HG02870 (cell line): ENCODE measurements around the gene ZMIZ1.

Experiments used
- ATAC-seq: cut with Tn5 transposase; IDR thresholded peaks from one replicate; pipeline ENCODE4 v1.9.1; 2021; ENCODE audit warnings: mild to moderate bottlenecking, moderate library complexity; ENCODE audit not compliant: unreplicated experiment

The ZMIZ1 gene

DNA sequence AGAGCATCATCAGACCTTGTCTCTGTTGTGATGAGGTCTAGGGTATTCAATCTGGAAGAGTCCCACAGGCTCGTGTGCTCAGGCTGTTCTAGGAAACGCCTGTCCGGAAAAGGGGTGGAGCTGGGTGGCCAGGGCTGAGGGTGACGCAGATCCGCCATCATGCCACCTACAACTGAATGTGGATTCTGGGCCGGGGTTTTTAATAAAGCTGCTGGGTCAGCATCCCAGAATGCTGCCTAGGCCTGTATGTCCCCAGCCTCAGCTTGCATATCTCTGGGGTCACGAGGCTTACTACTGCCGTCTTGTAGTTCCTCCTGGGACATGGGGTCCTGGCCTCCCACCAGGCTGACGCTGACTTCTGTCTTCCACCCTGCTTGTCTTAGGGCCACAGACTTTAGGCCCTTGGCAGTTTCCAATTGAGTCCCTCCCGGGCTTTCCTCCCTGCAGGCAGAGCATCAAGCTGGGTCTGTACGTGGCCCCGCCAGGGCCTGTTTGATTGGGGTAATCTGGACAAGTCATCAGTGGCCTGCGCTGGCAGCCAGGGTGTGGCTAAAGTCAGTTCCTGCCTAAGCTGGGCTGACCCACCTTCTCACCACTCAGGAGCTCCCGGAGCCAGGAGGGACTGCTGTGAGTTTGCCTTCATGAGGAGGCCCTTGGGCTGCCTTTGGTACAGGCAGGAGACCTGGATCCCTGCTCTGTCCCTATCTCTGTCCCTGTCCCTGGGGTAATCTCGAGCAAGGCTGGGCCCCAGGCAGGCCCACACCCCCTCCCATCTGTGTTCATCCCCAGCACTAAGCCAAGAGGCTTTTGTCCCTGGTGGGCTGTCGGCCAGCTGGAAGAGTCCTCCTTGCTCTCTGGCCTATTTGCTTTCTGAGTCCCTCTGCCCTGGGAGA lies 79.9 kb downstream of the ZMIZ1 start:
- no peak for ATAC-seq

DNA sequence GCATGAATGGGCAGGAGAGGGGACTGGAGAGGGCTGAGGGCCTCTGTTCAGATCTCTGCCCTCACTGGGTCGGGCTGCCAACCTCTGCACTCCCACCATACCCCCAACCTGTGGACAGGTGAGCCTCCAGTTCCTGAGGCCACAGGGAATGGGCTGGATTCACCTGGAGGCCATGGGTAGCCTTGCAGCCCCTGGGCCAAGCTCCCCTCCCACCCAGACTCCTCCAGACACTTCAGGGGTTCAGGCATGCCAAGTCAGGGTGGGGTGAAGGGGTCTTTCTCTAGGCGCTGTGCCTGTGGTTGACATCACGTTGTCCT lies 80.5 kb downstream of the ZMIZ1 start:
- no peak for ATAC-seq

DNA sequence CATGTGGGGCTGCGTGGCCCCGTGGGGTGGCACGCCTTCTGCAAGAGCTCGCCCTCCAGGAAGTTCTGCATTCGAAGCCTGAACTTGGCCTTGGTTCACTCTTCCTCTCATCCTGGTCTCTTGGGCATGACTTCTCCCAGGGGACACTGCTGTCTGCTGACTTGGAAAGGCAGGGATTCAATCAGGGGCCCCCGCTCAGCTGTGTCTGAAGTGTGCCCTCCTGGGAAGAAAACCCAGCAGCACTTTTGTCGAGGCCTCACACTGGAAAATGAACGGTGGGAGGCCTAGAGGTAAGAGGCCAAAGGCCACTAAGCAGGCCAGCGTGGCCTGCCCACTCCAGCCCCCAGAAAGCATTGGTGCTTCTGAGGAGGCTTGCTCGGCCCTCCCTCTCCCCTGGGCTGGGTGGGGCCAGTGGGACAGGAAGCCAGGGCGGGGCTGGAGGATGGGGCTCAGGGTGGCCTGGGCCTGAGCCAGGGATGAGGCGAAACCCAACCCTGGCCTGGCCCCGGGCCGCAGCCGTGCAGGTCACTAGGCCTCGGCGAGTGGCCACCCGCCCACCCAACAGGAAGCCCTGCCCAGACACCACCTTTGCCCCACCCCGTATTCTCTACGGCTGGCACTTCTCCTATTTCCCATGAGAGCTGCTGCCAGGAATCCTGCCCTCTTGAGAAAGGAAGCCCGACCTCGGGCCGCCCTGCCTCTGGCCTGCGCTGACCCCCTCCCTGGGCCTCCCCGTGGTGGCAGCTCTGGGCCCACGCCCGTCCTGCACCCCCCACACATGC lies 81.1 kb downstream of the ZMIZ1 start:
- ATAC-seq = no peak

DNA sequence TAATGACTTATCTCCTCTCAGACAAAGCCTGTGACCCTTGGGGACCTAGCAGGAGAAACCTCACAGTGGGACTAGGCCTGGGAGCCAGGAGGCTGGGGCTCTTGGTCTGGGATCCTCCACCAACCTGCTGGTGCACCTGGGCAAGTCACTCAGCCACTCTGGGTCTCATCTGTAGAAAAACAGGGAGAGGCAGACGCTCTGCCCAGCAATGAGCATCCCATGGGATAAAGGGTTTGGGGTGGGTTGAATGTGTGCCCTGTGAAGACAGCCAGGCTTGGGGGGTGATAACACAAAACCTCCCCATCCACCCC lies 81.6 kb downstream of the ZMIZ1 start:
- ATAC-seq = no peak

DNA sequence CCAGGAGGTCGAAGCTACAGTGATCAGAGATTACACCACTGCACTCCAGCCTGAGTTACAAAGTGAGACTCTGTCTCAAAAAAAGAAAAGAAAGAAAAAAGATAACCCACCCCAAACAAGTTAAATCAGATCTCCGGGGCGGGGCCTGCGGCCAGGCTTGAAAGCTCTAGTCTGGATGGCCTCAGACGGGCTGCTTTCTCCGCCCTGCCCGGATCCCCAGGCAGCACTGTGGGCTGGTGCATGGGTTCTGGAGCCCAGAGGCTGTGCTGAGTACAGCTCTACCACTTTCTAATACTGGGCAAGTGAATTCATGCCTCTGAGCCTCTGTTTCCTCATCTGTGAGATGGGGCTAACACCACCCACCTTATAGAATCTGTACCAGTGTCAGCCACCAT lies 83.7 kb downstream of the ZMIZ1 start:
- ATAC-seq = no peak

DNA sequence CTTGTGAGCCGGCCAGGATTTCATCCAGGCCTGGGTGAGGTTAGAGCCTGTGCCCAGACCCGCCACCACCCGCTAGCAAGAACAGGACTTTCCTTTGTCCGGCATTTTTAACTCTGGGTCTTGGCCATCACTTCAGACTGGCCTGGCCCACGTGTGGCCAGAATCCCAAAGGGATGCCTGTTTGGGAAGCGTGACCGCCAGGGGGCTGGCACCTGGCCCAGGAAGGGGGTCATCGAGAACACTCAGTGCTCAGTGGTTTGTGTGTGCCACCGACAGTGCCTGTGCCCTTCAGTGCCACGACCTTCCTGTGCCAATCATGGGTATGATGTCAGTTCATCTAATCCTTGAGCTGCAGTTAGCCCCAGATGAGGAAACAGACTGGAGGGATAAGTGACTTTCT lies 85.0 kb downstream of the ZMIZ1 start:
- no peak for ATAC-seq

DNA sequence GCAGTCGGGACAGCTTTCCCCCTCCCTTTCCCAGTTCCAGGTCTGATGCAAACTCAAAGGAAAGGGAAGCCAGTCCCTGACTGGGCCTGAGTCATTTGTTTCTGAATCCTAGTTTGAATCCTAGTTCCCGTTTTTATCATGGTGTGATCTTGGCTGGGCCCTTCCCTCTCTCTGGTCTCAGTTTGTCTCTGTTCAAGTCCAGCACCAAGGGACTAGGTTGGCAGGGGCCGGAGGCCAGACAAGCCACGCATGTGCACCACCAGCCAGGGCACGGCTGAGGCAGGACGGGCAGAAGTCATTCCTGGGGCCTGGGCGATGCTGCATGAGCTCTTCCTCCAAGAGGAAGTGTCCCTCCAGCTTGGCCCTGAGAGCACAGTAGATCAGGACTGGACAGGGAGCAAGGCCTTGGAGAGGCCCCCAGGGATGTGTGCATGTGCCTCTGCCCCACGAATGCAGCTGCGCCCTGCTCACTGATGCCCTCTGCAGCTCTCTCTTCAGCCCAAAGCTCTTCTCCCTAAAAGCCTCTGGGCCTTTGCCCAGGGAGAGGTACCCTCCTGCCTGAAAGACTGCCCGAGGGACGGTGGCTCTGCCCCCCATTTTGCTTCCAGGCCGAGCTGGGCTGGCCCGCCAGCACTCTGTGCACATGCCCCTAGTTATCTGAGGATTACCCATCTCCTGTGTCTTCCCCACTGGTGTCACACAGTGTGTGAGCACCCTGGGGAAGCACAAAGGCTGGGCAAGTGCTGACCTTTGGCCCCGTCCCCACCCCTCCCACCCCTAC lies 86.7 kb downstream of the ZMIZ1 start:
- no peak for ATAC-seq

DNA sequence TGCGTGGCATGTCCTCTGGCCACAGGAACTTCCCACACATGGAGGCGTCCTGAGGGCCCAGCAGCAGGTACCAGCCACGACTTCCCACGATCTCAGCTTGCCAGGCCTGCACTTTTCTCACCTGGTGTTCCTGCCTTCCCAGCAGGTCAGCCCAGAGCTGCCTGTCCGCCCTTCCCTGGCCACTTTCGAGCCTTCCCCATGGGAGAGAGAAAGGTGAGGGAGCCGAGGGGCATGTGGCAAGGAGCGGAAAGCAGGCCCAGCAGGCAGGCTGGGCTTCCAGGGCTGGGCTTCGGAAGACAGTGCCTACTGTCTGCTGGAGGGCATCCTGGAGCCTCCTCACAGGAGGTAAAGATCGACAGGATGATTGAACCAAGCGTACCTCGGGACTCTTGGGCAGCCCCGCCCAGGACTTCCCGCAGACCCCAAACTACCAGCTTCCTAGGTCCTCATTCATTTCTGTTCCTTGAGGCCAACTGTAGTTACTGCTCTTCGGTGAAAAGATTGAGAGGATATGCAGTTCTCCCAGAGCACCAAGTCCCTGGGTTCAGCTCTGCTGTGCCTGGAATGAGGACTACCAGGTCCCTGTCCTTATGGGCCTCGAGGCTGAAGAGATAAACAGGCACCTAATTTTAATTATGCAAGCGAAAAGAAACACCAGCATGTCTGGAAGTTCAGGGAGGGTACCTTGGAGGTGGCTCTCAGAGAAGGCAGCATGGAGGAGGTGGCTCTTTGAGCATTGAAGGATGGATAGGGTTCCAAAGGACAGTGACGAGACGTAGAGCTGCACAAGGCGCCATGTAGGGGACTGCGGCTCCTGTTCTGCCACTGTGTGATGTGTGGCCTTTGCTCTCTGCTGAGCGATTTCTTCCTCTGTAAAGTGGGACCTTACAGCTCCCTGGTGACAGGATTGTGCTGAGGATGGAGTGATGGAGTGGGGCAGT lies 87.8 kb downstream of the ZMIZ1 start:
- ATAC-seq = no peak

DNA sequence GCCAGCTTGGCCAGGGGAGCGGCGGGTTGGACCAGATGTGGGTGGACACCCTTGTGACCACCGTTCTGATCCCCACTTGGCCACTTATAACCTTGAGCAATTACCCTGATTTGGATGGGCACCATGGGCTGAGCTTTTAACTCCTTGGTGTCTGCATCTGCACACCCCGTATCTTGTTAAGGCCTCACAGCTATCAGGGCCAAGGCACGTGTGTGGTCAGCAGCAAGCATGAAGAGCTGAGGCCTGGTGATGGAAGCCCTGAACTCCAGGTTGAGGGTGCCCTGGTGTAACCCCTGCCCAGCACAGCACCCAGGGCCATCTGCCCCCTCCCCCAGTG lies 89.2 kb downstream of the ZMIZ1 start:
- no peak for ATAC-seq

DNA sequence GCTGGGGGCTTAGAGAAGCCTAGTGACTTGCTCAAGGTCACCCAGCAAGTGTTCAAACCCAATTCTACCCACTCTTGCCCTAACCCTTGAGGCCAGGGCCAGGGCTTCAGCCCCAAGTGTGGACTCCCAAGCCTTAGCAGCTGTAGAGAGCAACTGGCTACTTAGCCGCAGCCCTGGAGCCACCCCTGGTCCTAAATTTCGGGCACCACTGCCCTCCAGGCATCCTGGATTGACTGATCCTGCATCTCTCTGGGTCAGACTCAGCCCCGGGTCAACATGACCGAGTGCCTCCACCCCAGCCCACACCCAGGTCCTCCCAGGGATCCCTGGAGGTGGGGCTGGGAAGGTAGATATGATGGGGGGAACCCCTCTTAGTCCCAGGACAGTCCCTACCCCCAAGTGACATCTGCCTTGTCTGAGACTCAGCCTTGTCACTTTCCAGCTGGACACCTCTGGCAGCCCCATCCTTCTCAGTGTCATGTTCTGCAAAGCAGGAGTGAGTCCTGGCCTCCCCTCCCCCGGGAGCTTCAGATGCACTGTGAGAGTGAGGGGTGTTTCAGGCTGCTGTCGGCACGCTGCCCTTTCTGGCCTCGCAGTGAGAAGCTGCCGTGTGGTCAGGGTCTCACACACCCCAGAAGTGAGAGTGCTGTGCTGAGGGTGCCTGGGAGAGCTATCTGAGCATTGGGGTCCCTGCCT lies 89.8 kb downstream of the ZMIZ1 start:
- no peak for ATAC-seq

DNA sequence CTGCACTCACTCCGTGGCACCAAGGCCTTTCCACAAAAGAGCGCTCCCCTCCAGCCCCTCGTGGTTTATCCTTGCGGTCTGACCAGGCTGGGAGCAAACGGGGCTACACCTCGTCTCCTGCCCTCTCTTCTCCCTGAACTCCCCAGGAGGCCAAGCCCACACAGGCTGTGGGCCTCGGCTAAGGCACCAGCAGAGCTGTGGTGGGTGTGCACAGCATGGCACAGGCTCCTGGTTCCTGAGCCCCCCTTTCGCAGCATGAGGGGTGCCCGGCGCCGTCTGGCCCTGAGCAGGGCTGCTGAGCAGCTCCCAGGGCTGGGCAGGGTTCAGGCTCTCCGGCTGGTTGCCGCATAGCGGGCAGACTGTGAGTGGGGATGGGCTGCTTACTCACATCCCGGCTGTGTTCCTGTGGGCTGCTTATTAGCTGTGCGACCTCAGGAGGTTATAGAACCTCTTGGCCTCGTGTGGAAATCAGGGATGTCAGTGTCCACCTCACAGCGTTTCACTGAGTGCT lies 90.4 kb downstream of the ZMIZ1 start:
- no peak for ATAC-seq

DNA sequence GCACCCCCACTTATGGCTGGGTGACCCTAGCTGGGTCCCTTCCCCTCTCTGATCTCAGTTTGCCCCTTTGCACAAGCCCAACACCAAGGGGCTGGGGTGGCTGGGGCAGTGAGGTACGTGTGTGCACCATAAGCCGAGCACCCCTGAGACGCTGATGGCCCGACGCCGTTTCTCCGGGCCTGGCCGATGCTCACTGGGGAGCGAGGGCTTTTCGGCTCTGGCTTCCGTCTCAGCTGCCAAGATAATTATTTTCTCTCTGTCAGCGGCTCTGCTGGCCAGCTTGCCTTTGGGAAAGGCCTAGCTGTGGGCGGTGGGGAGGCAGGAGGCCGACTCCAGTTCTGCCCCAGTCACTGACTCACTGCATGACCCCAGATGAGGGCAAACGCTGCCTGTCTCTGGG lies 91.0 kb downstream of the ZMIZ1 start:
- ATAC-seq = no peak

DNA sequence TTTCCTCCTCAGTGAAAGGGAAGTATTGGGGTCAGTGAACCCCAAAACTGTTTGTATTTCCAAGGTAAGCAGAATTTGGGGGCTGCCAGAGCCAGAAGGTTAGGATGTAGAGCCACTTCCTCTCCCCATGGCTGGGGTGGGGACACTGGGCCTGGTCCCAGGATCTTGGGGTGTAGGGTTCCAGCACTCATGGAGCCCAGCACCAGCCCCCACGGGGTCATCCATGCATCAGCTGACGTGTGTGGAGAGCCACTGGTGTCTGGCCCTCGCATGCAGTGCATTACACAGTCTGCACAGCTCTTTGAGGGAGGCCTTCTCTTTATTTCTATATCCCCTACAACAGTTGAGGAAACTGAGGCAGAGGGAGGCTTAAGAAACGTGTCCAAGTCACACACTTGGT lies 91.4 kb downstream of the ZMIZ1 start:
- no peak for ATAC-seq

DNA sequence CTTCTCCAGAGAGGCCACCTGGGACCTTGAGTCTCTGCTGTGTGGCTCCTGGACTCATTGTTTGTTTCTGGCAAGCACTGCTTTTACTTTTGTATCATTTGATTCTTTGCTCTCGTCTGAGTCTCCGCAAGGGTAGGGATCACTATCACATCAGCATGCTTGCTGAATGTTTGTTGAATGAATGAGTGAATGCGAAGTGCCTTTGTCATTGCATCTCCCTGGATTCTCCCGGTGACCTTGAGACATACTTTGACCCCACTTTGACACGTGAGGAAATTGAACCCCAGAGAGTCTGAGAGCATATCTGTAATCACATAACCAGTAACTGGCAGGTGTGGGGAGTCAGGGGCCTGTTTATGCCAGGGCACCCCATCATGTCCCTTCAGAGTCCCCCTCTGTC lies 92.8 kb downstream of the ZMIZ1 start:
- ATAC-seq = no peak

DNA sequence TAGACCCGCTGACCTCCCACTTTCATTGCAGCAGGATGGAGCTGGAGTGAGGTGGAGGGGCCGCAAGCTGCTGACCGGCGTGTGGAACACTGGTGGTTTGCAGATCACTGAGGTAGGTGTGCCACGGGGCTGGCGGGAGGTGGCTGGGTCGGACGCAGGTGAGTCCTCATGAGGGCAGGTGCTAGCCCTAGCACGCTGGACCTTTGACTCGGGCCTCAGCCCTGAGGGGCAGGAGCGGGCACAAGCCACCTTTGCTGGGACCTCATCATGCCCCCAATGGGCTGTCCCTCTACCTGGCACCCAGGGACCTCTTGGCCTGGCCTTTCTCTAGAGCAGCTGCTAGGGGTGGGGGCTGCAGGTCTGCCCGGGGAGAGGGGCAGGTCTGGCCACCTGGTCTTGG lies 93.3 kb downstream of the ZMIZ1 start:
- ATAC-seq = no peak

DNA sequence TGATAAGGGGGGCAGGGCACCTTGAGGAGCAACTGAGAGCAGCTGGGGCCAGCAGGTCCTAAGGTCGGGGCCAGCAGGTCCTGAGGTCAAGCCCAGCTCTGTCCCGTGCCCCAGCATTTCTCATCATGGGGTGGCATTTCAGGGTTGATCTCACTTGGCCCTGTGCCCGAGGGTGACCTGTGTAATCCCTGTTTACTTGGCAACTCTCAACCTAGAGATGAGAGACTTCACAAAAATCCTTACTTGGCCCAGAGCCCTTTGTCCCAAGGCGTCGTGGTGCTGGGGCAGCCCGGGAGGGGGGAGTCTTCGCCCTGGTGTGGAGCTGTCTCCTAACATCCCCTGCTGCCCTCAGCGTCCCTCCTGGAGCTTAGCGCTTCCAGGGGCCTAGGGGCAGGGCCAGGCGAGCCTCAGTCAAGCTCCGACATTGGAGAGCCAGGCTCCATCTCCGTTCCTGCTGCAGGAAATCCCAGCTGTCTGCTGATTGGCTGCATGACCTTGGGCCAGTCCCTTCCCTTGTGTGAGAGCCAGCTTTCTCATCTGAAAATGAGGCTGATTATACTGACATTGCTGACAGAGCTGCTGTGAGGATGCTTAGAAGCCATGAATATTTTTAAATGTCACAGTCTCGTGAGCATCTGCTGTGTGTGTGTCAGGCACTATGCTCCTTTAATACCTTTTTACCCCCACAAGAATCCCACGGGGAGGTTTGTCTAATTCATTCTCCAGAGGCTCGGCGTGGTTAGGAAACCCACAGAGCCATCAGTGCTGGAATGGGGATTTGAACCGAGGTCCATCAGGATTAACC lies 94.3 kb downstream of the ZMIZ1 start:
- no peak for ATAC-seq

DNA sequence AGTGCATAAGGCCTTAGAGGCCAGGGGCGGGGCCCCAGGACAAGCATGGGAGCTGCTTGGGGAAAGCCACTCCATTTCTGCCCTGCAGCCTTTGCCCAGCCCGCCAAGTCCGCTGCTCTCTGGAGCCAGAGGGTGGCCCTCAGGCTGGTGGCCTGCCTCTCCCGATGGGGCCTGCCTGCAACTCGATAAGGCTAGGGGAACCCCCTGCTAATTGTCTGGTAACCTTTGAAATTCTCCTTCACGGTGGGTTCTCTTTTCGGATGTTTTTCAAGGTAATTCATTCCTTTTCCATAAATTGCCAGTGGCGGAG lies 94.9 kb downstream of the ZMIZ1 start:
- no peak for ATAC-seq

DNA sequence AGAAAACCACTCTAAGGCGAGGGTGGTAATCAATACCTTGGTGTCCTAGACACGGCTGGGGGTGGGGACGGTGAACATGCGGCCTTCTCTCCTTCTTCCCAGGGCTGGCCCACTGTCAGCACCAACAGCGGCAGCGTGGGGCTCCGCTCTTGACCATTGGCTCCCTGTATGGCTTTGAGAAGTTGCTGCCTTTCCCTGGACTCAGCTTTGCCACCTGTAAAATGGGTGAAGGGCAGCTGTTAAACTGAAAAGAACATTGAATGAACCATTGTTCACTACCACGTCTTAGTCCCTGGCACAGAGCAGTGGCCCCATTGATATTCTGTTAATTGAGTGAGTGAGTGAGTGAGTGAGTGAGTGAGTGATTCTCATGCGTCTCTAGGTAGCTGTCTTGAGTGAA lies 95.3 kb downstream of the ZMIZ1 start:
- ATAC-seq = no peak

DNA sequence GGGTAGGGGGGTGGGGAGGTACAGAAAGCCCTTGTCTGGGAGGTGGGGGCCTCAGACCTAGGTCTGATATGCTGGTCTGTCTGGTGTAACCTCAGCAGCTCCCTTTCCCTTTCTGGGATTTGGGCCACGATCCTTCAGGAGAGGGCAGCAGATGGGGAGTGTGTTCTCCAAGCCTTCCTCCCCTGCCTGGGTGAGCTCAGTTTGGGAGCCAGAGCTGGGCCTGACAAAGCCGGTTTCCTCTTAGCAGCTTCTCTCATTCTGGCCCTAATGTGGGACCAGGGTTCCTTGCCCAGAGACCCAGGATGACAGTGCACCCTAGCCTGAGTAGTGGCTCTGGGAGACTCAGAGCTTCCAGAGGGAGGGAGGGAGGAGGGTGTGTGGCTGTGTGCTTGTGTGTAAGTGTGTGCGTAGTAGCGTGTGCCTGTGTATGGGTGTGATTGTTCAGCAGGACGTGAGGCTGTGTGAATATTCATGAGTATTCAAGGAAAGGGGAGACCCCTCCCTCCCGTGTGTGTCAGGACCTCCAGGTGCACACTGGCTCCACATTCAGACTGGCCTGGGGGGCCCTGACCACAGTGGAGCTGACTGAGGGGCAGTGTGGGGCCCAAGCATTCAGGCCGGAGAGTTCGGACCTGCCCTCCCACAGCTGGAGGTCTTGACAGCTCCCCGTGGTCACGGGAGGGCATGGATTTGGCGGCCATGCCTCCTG lies 96.5 kb downstream of the ZMIZ1 start:
- no peak for ATAC-seq
